WERI-Rb-1 (cell line): ENCODE measurements around the gene NUP133.
A peak's percentile ranks its signal among the peaks of the same experiment; 100 is the strongest.
"Not testable (repeated sequence)": the region's sequence is repeated elsewhere in the genome, so short reads cannot be mapped to it uniquely, and the experiment has no call there.

Experiments
- DNase-seq: peaks from one replicate; pipeline ENCODE4 v3.0.0-alpha.2; 2020
- H3K27ac ChIP-seq: fragments of 250-450 bp; sonication (Bioruptor Pico); 2 replicates; pipeline ENCODE4 v1.5.1; 2020; ENCODE audit warnings: mild to moderate bottlenecking, moderate library complexity
- H3K27me3 ChIP-seq: fragments of 250-450 bp; sonication (Bioruptor Pico); 2 replicates; pipeline ENCODE4 v1.5.1; 2021; ENCODE audit warnings: mild to moderate bottlenecking, low read depth, moderate library complexity; ENCODE audit not compliant: insufficient read depth, severe bottlenecking
- H3K36me3 ChIP-seq: fragments of 250-450 bp; sonication (Bioruptor Pico); 2 replicates; pipeline ENCODE4 v1.5.1; 2020; ENCODE audit warnings: mild to moderate bottlenecking, moderate library complexity
- H3K4me3 ChIP-seq: 2 replicates; pipeline ENCODE4 v1.5.1; 2011; ENCODE audit warnings: low read depth, mild to moderate bottlenecking, control low read depth, low read length
- H3K9me3 ChIP-seq: fragments of 250-450 bp; sonication (Bioruptor Pico); 2 replicates; pipeline ENCODE4 v1.5.1; 2021; ENCODE audit warnings: mild to moderate bottlenecking, moderate library complexity; ENCODE audit not compliant: severe bottlenecking
- CTCF ChIP-seq: IDR thresholded peaks from 2 replicates; pipeline ENCODE4 v1.5.1; 2011; ENCODE audit warnings: low read depth, mild to moderate bottlenecking, control low read depth, inconsistent platforms, low read length

NUP133 gene

GRCh38 chr1:229523052-229523451 lies 14.9 kb upstream of the NUP133 start:
- H3K27me3 ChIP-seq, result no peaks in the 10 kb centered on the region
- no peak for TF ChIP-seq CTCF
- H3K4me3 ChIP-seq, result no peak overlapping the region
- no peak for DNase-seq
- no peaks in the 10 kb centered on the region for H3K9me3 ChIP-seq
- no peak overlapping the region for H3K27ac ChIP-seq
- H3K36me3 ChIP-seq, result no peaks in the 10 kb centered on the region

GRCh38 chr1:229514578-229515275 lies 6.6 kb upstream of the NUP133 start:
- H3K27ac ChIP-seq, result no peak overlapping the region
- no peaks in the 10 kb centered on the region for H3K27me3 ChIP-seq
- no peak overlapping the region for H3K4me3 ChIP-seq
- DNase-seq, result peak; percentile 38
- TF ChIP-seq CTCF, result peak; percentile 55
- no peaks in the 10 kb centered on the region for H3K9me3 ChIP-seq
- no peaks in the 10 kb centered on the region for H3K36me3 ChIP-seq

GRCh38 chr1:229511625-229512024 lies 3.5 kb upstream of the NUP133 start:
- not testable (repeated sequence) for H3K27me3 ChIP-seq, H3K9me3 ChIP-seq, H3K4me3 ChIP-seq, H3K27ac ChIP-seq, H3K36me3 ChIP-seq, DNase-seq

GRCh38 chr1:229511201-229511600 lies 3.1 kb upstream of the NUP133 start:
- H3K36me3 ChIP-seq, H3K9me3 ChIP-seq, H3K27me3 ChIP-seq, DNase-seq, H3K4me3 ChIP-seq, H3K27ac ChIP-seq: not testable (repeated sequence)

- TF ChIP-seq CTCF, result no peak
- H3K9me3 ChIP-seq, result no peaks in the 10 kb centered on the region
- H3K27me3 ChIP-seq, result no peaks in the 10 kb centered on the region
- H3K36me3 ChIP-seq, result no peaks in the 10 kb centered on the region
- no peak overlapping the region for H3K4me3 ChIP-seq
- no peak for DNase-seq
- no peak overlapping the region for H3K27ac ChIP-seq
Measured at GRCh38 chr1:229509576-229509975, 1.4 kb upstream of the NUP133 start.

- H3K36me3 ChIP-seq, result no peaks in the 10 kb centered on the region
- peak overlapping the region; percentile 90 for H3K27ac ChIP-seq
- H3K9me3 ChIP-seq, result no peaks in the 10 kb centered on the region
- no peaks in the 10 kb centered on the region for H3K27me3 ChIP-seq
- DNase-seq, result no peak
- no peak for TF ChIP-seq CTCF
- H3K4me3 ChIP-seq, result peak overlapping the region; percentile 82
Measured at GRCh38 chr1:229508823-229509337, 739 bp upstream of the NUP133 start.

GRCh38 chr1:229507502-229507901 lies 639 bp downstream of the NUP133 start:
- Histone ChIP-seq H3K27ac (peak overlapping the region; percentile 90), H3K9me3 (no peaks in the 10 kb centered on the region), H3K36me3 (no peaks in the 10 kb centered on the region), H3K4me3 (peak overlapping the region; percentile 82), H3K27me3 (no peaks in the 10 kb centered on the region)
- no peak for TF ChIP-seq CTCF
- DNase-seq, result no peak
